Measurements from ENCODE around the gene FAM53B.

Gene FAM53B

DNA sequence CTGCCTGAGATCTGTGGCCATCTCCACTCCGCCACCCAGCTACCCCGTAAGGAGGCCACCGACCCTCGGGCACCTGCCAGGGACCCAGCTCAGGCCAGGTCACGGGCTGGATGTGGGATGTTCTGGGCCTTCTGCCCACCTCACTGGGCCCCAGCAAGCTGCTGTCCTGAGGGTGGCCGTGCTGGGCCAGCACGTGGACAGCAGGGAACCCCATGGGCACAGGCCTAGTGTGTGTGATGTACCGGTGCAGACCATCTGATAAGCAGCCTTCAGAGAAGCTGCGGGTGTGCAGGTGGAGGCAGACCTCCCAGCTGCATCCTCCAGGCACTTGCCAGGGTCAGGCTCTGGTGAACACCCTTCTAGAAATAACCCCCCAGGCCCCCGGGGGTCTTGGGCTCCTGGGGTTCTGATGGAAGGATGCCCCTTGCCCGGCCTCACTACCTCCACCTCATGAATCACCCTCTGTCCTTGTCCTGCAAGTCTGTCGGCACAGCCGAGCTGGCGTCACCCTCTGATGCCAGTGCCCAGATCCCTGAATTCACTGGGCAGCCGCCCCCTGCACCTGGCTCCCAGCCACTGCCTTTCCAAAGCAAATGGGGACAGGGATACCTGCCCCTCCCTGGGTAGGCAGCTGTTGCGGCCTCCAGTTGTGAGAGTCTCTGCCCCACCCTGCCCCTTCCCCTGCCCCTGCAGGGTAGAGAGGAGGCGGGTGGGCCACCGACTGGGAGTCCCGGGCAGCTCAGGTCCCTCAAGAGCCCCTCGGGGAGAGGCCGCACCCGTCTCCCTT is 139.8 kb downstream of the FAM53B start:
- Histone ChIP-seq H3K79me2 (ENCODE audit: low read length) (no peaks in the 10 kb centered on the region), H3K4me1 (ENCODE audit: low read length) (no peaks in the 10 kb centered on the region), H3K9me3 (replicated peaks; ENCODE audit: insufficient read depth, low read length) (no peaks in the 10 kb centered on the region), H3K4me3 (ENCODE audit: low read length) (no peak overlapping the region), H3K4me2 (ENCODE audit: low read depth, low read length) (no peak overlapping the region), H3K9me2 (replicated peaks; ENCODE audit: insufficient read depth, low read length) (no peaks in the 10 kb centered on the region), H2AFZ (ENCODE audit: low read length) (no peak overlapping the region), H3K27me3 (replicated peaks; ENCODE audit: insufficient read depth, low read length) (no peaks in the 10 kb centered on the region), H3K36me3 (replicated peaks; ENCODE audit: insufficient read depth, low read length) (no peaks in the 10 kb centered on the region), H3K9ac (ENCODE audit: low read length) (no peak overlapping the region), H3F3A (ENCODE audit: insufficient read depth, low read length) (no peaks in the 10 kb centered on the region), H3K27ac (ENCODE audit: low read length) (no peak overlapping the region), H4K20me1 (ENCODE audit: insufficient read depth, low read length) (no peaks in the 10 kb centered on the region)
- TF ChIP-seq, protein P1, sequence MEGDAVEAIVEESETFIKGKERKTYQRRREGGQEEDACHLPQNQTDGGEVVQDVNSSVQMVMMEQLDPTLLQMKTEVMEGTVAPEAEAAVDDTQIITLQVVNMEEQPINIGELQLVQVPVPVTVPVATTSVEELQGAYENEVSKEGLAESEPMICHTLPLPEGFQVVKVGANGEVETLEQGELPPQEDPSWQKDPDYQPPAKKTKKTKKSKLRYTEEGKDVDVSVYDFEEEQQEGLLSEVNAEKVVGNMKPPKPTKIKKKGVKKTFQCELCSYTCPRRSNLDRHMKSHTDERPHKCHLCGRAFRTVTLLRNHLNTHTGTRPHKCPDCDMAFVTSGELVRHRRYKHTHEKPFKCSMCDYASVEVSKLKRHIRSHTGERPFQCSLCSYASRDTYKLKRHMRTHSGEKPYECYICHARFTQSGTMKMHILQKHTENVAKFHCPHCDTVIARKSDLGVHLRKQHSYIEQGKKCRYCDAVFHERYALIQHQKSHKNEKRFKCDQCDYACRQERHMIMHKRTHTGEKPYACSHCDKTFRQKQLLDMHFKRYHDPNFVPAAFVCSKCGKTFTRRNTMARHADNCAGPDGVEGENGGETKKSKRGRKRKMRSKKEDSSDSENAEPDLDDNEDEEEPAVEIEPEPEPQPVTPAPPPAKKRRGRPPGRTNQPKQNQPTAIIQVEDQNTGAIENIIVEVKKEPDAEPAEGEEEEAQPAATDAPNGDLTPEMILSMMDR (IDR thresholded peaks at IDR 0.05; ENCODE audit: low read length): no peak
- TF ChIP-seq EZH2phosphoT487 (IDR thresholded peaks at IDR 0.05; ENCODE audit: low read length): no peak
- TF ChIP-seq EZH2 (optimal IDR thresholded peaks at IDR 0.05; ENCODE audit: low read depth, low read length): no peak
- DNase-seq: no peak

DNA sequence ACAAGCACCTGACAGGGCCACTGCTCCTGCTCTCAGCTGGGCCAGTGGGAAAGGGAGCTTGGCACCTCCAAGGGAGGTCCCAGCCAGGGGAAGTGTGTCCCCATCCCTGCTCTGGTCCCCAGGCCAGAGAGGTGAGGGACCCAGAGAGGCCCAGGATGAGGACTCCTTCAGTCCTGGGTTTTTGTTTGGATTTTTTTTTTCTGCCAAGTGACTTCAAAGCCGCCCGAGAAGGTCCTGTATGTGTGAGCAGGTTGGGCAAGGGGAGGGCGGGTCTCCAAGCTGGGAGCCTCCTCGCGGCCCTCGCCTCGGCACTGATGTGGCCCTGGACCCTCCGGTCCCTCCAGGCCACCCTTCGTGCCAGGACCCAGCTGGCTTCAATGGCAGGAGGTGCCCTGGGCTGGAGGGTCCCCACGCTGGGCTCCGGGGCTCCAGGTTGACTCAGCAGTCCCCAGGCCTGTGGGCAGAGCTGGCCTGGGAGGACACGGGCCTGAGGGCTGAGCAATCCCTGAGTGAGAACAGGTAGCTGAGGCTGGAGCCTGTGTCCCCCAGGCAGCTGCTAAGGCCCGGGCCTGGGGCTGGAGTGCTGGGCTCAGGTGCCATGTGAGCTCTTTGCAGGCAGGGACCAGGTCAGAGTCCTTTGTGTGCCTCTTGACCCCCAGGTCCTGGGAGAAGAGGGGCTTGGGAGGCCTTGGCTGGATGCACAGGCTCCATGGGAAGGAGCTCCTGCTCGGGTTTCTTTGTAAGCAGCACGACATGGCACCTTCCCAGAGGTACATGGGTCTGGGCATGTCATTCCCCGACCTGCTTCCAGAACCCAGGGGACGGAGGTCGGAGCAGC is 140.6 kb downstream of the FAM53B start:
- Histone ChIP-seq H3K4me3 (ENCODE audit: low read length) (no peak overlapping the region), H2AFZ (ENCODE audit: low read length) (no peak overlapping the region), H3K79me2 (ENCODE audit: low read length) (no peaks in the 10 kb centered on the region), H3F3A (ENCODE audit: insufficient read depth, low read length) (no peaks in the 10 kb centered on the region), H3K9me2 (replicated peaks; ENCODE audit: insufficient read depth, low read length) (no peaks in the 10 kb centered on the region), H3K9ac (ENCODE audit: low read length) (no peak overlapping the region), H3K36me3 (replicated peaks; ENCODE audit: insufficient read depth, low read length) (no peaks in the 10 kb centered on the region), H3K9me3 (replicated peaks; ENCODE audit: insufficient read depth, low read length) (no peaks in the 10 kb centered on the region), H4K20me1 (ENCODE audit: insufficient read depth, low read length) (no peaks in the 10 kb centered on the region), H3K4me2 (ENCODE audit: low read depth, low read length) (no peak overlapping the region), H3K27me3 (replicated peaks; ENCODE audit: insufficient read depth, low read length) (no peaks in the 10 kb centered on the region), H3K4me1 (ENCODE audit: low read length) (no peaks in the 10 kb centered on the region), H3K27ac (ENCODE audit: low read length) (no peak overlapping the region)
- DNase-seq: no peak
- TF ChIP-seq EZH2phosphoT487 (IDR thresholded peaks at IDR 0.05; ENCODE audit: low read length) (no peak), EZH2 (optimal IDR thresholded peaks at IDR 0.05; ENCODE audit: low read depth, low read length) (no peak)
- TF ChIP-seq, protein P1 (IDR thresholded peaks at IDR 0.05; ENCODE audit: low read length): no peak

DNA sequence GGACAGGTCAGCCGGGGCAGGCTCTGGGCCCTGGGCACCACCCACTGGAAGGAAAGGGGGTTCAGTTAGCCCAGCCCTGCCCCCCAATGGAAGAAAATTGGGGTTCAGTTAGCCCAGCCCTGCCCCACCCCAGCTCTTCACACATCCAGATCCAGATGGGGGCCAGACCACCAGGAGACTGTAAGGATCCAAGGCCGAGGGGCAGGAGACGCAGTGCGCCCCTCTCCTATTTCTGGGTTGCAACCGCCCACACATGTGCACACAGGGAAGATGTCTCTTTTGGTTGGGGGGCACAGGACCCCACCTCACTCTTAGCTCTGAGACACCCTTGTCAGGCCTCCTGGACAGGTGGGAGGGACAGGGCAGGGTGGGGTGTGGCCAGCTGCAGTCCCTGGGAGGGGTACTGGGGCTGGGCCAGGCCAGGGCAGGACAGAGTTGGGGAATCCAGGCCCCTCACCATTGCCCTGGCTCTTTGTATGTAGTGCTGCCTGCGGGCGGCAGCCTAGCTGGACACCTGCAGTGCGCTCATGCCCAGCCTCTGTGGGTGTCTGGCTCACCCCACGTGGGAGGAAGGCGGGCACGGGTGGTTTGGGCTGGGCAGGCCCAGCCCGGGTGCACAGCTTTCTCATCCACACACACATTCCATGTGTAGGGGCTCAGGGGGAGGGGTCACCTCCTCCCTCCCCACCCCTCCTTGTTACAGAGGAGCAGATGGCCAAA is 141.4 kb downstream of the FAM53B start:
- H3K27me3 ChIP-seq (replicated peaks; ENCODE audit: insufficient read depth, low read length): no peaks in the 10 kb centered on the region
- H3K4me1 ChIP-seq (ENCODE audit: low read length): no peaks in the 10 kb centered on the region
- no peak overlapping the region for H3K9ac ChIP-seq (ENCODE audit: low read length)
- H3K9me3 ChIP-seq (replicated peaks; ENCODE audit: insufficient read depth, low read length): no peaks in the 10 kb centered on the region
- H2AFZ ChIP-seq (ENCODE audit: low read length): no peak overlapping the region
- H3K36me3 ChIP-seq (replicated peaks; ENCODE audit: insufficient read depth, low read length): no peaks in the 10 kb centered on the region
- no peaks in the 10 kb centered on the region for H3K79me2 ChIP-seq (ENCODE audit: low read length)
- H3F3A ChIP-seq (ENCODE audit: insufficient read depth, low read length): no peaks in the 10 kb centered on the region
- H4K20me1 ChIP-seq (ENCODE audit: insufficient read depth, low read length): no peaks in the 10 kb centered on the region
- no peak for TF ChIP-seq EZH2 (optimal IDR thresholded peaks at IDR 0.05; ENCODE audit: low read depth, low read length)
- TF ChIP-seq EZH2phosphoT487 (IDR thresholded peaks at IDR 0.05; ENCODE audit: low read length): no peak
- TF ChIP-seq, protein P1 (IDR thresholded peaks at IDR 0.05; ENCODE audit: low read length): no peak
- no peak overlapping the region for H3K27ac ChIP-seq (ENCODE audit: low read length)
- H3K9me2 ChIP-seq (replicated peaks; ENCODE audit: insufficient read depth, low read length): no peaks in the 10 kb centered on the region
- H3K4me3 ChIP-seq (ENCODE audit: low read length): no peak overlapping the region
- no peak overlapping the region for H3K4me2 ChIP-seq (ENCODE audit: low read depth, low read length)
- no peak for DNase-seq

Measured in MM.1S (cell line).